ENCODE measurements around the gene NEDD4.

- TF ChIP-seq CTCF (IDR thresholded peaks at IDR 0.05), result no peak
- TF ChIP-seq MAX (IDR thresholded peaks at IDR 0.05), result no peak
- no peak for TF ChIP-seq EP300 (IDR thresholded peaks at IDR 0.05)
- TF ChIP-seq BCL3 (IDR thresholded peaks at IDR 0.05), result no peak
- no peak for TF ChIP-seq HOXA7 (CRISPR knock-in tag; IDR thresholded peaks at IDR 0.05)
- no peak for TF ChIP-seq RARB (CRISPR knock-in tag; IDR thresholded peaks at IDR 0.05)
- no peak for TF ChIP-seq ZC3H11A (IDR thresholded peaks at IDR 0.05)
- no peak for TF ChIP-seq CHD4 (IDR thresholded peaks at IDR 0.05; ENCODE audit: borderline replicate concordance)
These were observed 22.9 kb upstream of the NEDD4 start for GRCh38 chr15:56016281-56016680.

Data from A549 (cell line).